ENCODE data around the gene MAP1B. TPM values are rescaled to one million over a fixed set of nuclear protein-coding genes. Genes with fewer than 3 reads are reported as not detected.

MAP1B gene
- total RNA-seq, 1 experiment from 2014 or later: 43.8 TPM

DNA sequence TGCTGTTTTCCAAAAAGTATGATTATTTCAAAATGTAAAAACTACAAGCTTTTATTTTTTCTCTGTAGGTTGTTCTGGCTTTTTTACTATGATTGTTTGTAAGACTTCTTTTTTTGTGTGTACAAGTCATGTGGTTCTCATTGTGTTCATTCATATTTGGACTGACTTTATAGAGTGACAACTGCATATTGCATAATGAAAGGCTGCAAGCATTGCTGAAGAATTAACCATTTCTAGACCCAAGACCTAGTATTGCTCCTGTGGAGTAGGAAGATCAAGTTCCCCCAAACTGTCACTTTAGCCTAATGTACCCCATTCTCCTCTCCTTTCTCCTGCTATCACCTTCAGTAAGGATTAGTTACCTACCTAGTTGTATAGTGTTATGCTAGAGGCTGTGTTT lies 10.0 kb downstream of the MAP1B start:
- Mint-ChIP-seq H3K27ac (ENCODE audit: low read depth, unreplicated experiment) (no peak overlapping the region), H3K9me3 (ENCODE audit: unreplicated experiment) (no peaks in the 10 kb centered on the region), H3K4me3 (ENCODE audit: unreplicated experiment) (no peak overlapping the region), H3K27me3 (ENCODE audit: insufficient read depth, unreplicated experiment) (no peaks in the 10 kb centered on the region), H3K4me1 (ENCODE audit: insufficient read depth, unreplicated experiment) (no peaks in the 10 kb centered on the region), H3K36me3 (ENCODE audit: insufficient read depth, unreplicated experiment) (peaks cover 15% of the 10 kb centered on the region)
- intact Hi-C loops (cut with micrococcal nuclease): no loop called here
- TF ChIP-seq, protein P1, sequence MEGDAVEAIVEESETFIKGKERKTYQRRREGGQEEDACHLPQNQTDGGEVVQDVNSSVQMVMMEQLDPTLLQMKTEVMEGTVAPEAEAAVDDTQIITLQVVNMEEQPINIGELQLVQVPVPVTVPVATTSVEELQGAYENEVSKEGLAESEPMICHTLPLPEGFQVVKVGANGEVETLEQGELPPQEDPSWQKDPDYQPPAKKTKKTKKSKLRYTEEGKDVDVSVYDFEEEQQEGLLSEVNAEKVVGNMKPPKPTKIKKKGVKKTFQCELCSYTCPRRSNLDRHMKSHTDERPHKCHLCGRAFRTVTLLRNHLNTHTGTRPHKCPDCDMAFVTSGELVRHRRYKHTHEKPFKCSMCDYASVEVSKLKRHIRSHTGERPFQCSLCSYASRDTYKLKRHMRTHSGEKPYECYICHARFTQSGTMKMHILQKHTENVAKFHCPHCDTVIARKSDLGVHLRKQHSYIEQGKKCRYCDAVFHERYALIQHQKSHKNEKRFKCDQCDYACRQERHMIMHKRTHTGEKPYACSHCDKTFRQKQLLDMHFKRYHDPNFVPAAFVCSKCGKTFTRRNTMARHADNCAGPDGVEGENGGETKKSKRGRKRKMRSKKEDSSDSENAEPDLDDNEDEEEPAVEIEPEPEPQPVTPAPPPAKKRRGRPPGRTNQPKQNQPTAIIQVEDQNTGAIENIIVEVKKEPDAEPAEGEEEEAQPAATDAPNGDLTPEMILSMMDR (IDR thresholded peaks at IDR 0.05; ENCODE audit: unreplicated experiment): no peak
- POLR2A ChIA-PET: interaction anchor here (0.9 kb wide), 1 partner anchor 26 kb away, joined by 3 read pairs; no protein-coding TSS in a partner anchor
- BruUV-seq (replicated peaks): no TSS peak
- CTCF ChIA-PET: no interaction called here
- no peak for DNase-seq (ENCODE audit: unreplicated experiment)

DNA sequence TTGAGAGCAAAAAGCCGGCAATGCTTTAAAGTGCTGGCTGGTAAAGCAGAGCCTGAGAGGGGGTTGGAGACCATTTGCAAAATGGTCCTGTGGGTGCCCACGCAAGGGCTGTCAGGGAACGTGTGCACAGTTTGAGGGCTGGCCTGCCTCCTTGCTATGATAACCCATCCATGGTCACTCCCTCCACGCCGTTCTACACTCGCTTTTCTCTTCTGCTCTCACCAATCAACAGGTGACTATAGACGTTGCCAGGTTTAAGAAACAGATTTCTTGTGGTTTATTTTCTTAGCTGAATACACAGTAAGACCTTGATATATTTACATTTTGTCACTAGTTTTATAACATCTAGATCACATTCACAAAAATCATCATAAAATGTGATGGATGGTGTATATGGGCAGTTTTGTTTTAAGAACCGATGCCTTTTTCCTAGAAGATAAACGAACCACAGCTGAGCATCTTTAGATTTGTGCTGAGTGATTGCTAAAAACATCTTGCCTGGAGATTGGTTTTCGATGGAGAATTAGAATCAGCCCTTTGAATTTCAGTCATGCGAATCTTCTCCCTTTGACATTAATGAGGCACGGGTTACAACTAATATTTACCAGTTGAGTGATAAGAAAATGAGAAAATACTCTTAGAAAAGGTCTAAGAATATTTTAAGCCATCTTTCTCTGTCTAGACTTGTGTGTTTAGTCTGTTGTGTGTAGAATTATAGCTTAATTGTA lies 13.9 kb downstream of the MAP1B start:
- no peak overlapping the region for H3K27ac Mint-ChIP-seq (ENCODE audit: low read depth, unreplicated experiment)
- peaks cover 12% of the 10 kb centered on the region for H3K4me1 Mint-ChIP-seq (ENCODE audit: insufficient read depth, unreplicated experiment)
- no peak for DNase-seq (ENCODE audit: unreplicated experiment)
- peaks cover 4% of the 10 kb centered on the region for H3K36me3 Mint-ChIP-seq (ENCODE audit: insufficient read depth, unreplicated experiment)
- BruUV-seq (replicated peaks): no TSS peak
- no peaks in the 10 kb centered on the region for H3K9me3 Mint-ChIP-seq (ENCODE audit: unreplicated experiment)
- TF ChIP-seq, protein P1 (IDR thresholded peaks at IDR 0.05; ENCODE audit: unreplicated experiment): no peak
- no peaks in the 10 kb centered on the region for H3K27me3 Mint-ChIP-seq (ENCODE audit: insufficient read depth, unreplicated experiment)
- ChIA-PET POLR2A (interaction anchor here (0.6 kb wide), 1 partner anchor 467 kb away, joined by 4 read pairs; no protein-coding TSS in a partner anchor), CTCF (no interaction called here)
- no peak overlapping the region for H3K4me3 Mint-ChIP-seq (ENCODE audit: unreplicated experiment)
- intact Hi-C loops (cut with micrococcal nuclease): no loop called here

DNA sequence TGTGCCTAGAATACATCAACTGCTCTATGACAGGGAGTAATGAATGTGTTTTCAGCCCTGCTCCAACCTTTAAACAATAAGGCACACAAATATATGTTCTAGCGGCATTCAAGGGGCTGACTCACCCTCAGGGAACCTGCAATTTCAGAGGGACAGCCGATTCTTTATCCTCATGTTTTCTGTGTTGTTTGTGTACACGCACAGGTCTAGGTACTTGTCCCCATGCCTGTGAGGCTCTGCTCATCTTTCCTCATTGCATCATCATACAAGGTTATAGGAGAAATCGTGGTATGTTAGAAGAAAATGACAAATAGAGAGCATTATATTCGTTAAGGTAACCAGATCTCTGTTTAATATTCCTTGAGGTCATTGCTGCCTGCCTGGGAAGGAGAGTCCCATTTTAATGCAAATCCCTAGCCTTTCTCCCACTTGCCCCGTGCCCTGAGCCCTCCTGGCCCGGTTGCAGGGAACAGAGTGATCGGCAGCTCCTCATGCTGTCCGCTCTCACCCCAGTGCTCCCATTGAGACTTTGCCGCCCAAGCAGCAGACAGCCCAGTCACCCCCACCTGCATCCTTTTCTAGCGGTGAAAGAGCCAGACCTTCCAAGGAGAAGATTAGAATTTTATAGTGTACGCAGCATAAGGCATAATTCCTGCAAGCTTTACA lies 14.6 kb downstream of the MAP1B start:
- TF ChIP-seq, protein P1 (IDR thresholded peaks at IDR 0.05; ENCODE audit: unreplicated experiment): no peak
- no peak overlapping the region for H3K4me3 Mint-ChIP-seq (ENCODE audit: unreplicated experiment)
- peaks cover 12% of the 10 kb centered on the region for H3K4me1 Mint-ChIP-seq (ENCODE audit: insufficient read depth, unreplicated experiment)
- no peaks in the 10 kb centered on the region for H3K27me3 Mint-ChIP-seq (ENCODE audit: insufficient read depth, unreplicated experiment)
- CTCF ChIA-PET: interaction anchor here (0.6 kb wide), 1 partner anchor 594 kb away, joined by 3 read pairs; no protein-coding TSS in a partner anchor
- BruUV-seq (replicated peaks): no TSS peak
- H3K9me3 Mint-ChIP-seq (ENCODE audit: unreplicated experiment): no peaks in the 10 kb centered on the region
- POLR2A ChIA-PET: interaction anchor here (0.6 kb wide), 1 partner anchor 468 kb away, joined by 4 read pairs; no protein-coding TSS in a partner anchor
- no peak overlapping the region for H3K27ac Mint-ChIP-seq (ENCODE audit: low read depth, unreplicated experiment)
- intact Hi-C loops (cut with micrococcal nuclease): no loop called here
- H3K36me3 Mint-ChIP-seq (ENCODE audit: insufficient read depth, unreplicated experiment): no peaks in the 10 kb centered on the region
- DNase-seq (ENCODE audit: unreplicated experiment): no peak

DNA sequence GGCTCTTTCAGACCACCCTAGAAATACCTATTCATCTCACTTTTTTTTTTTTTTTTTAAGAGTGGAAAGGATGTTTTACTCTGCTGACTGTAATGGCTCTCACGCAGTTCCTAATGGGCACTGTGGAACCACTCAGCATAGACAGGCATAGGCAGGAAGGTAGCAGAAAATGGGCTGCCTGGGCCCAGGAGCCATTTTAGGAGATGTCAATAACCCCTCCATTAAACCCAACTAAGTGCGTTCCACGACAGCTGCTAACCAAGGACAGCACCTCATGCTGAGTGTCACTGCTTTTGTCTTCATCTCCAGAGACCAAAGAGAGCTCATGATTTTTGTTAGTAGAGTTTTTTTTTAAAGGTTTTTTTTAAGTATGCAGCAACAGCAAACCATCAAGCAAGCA lies 15.3 kb downstream of the MAP1B start:
- no peak overlapping the region for H3K4me3 Mint-ChIP-seq (ENCODE audit: unreplicated experiment)
- no peaks in the 10 kb centered on the region for H3K27me3 Mint-ChIP-seq (ENCODE audit: insufficient read depth, unreplicated experiment)
- CTCF ChIA-PET: interaction anchor here (0.6 kb wide), 1 partner anchor 594 kb away, joined by 3 read pairs; no protein-coding TSS in a partner anchor
- no peak overlapping the region for H3K27ac Mint-ChIP-seq (ENCODE audit: low read depth, unreplicated experiment)
- peaks cover 12% of the 10 kb centered on the region for H3K4me1 Mint-ChIP-seq (ENCODE audit: insufficient read depth, unreplicated experiment)
- no peak for DNase-seq (ENCODE audit: unreplicated experiment)
- H3K36me3 Mint-ChIP-seq (ENCODE audit: insufficient read depth, unreplicated experiment): no peaks in the 10 kb centered on the region
- intact Hi-C loops (cut with micrococcal nuclease): no loop called here
- POLR2A ChIA-PET: no interaction called here
- BruUV-seq (replicated peaks): no TSS peak
- TF ChIP-seq, protein P1 (IDR thresholded peaks at IDR 0.05; ENCODE audit: unreplicated experiment): no peak
- H3K9me3 Mint-ChIP-seq (ENCODE audit: unreplicated experiment): no peaks in the 10 kb centered on the region

Data from MCF 10A (cell line).